GM21786 (cell line): ENCODE data around the gene BATF2.
"Not testable (repeated sequence)": the region's sequence is repeated elsewhere in the genome, so short reads cannot be mapped to it uniquely, and the experiment has no call there.

ENCODE experiments used
- ATAC-seq: cut with Tn5 transposase; IDR thresholded peaks from one replicate; pipeline ENCODE4 v1.9.1; 2021; ENCODE audit not compliant: unreplicated experiment

Gene BATF2, protein sequence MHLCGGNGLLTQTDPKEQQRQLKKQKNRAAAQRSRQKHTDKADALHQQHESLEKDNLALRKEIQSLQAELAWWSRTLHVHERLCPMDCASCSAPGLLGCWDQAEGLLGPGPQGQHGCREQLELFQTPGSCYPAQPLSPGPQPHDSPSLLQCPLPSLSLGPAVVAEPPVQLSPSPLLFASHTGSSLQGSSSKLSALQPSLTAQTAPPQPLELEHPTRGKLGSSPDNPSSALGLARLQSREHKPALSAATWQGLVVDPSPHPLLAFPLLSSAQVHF

GRCh38 chr11:64996710-64997380 lies at the start of gene BATF2:
TSS of gene BATF2 (minus strand) at chr11:64996971. CDS start at chr11:64996914, 57 bp downstream.
- ATAC-seq: no peak

- no peak for ATAC-seq
These were observed 49.0 kb upstream of the BATF2 start for GRCh38 chr11:65045728-65046127.

- no peak for ATAC-seq
These were observed 48.3 kb upstream of the BATF2 start for GRCh38 chr11:65045061-65045460.

- no peak for ATAC-seq
These were observed 47.2 kb upstream of the BATF2 start for GRCh38 chr11:65043881-65044501.

GRCh38 chr11:65042891-65043290 lies 46.1 kb upstream of the BATF2 start:
- ATAC-seq: no peak

GRCh38 chr11:65040847-65041622 lies 44.3 kb upstream of the BATF2 start, which contains the start of gene SAC3D1:
TSS of gene SAC3D1 (plus strand) at chr11:65041210. CDS start at chr11:65041293, 83 bp downstream.
- ATAC-seq: peak; percentile 89

DNA sequence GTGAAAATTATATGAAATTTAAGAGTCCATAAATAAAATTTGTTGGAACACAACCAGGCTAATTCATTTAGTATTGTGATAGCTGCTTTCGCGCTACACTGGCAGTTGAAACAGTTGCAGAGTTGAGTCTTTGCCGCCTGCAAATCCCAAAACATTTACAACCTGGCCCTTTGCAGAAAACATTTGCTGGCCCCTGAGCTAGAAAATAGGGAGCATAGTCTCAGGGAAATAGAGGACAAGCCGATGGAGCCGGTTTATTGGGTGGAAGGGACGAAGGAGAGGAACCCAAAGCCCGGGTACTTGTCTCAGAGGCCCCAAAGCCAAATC lies 43.7 kb upstream of the BATF2 start:
- ATAC-seq: no peak

GRCh38 chr11:65036931-65037330 lies 40.2 kb upstream of the BATF2 start:
- no peak for ATAC-seq

DNA sequence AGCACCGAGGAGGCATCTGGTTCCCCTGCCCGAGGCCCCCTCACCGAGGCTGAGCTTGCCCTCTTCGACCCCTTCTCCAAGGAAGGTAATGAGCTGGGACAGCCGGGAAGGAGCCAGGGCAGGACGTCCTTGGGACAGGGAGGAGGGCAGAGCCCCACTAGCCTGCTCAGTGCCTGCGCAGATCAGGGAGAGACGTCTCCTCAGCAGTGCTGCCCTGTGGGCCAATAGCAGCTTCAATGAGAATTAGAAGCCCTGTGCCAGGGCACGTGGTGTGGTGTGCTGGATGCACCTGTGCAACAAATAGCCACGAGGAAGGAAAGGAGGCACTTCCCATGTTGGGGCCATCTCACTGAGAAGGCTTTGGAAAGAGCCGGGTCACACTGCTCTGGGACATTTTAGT lies 38.8 kb upstream of the BATF2 start:
- ATAC-seq: no peak

GRCh38 chr11:65034423-65034822 lies 37.7 kb upstream of the BATF2 start:
- ATAC-seq: no peak

- no peak for ATAC-seq
These were observed 35.4 kb upstream of the BATF2 start for GRCh38 chr11:65032216-65032615.

- ATAC-seq: peak; percentile 79
These were observed 30.7 kb upstream of the BATF2 start, which contains the start of gene SNX15 for GRCh38 chr11:65027213-65028067. TSS of gene SNX15 (plus strand) at chr11:65027439. CDS start at chr11:65027538, 99 bp downstream.

DNA sequence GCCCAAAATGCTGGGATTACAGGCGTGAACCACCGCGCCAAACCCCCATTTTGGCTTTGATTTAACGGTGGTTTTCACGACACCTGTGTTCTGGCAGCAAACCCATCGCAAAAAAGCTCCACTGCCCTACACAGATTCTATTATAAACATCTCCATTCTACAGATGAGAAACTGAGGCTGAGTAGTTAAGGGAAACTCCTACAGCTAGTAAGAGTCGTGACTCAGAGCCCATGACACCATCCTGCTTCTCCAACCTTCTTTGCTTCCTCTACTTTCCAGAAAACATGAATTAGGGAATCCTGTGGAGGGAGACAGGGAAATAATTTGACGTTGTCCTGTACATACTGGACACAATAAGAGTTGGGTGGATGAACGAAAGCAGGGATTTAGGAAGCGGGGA lies 30.0 kb upstream of the BATF2 start:
- ATAC-seq: no peak

DNA sequence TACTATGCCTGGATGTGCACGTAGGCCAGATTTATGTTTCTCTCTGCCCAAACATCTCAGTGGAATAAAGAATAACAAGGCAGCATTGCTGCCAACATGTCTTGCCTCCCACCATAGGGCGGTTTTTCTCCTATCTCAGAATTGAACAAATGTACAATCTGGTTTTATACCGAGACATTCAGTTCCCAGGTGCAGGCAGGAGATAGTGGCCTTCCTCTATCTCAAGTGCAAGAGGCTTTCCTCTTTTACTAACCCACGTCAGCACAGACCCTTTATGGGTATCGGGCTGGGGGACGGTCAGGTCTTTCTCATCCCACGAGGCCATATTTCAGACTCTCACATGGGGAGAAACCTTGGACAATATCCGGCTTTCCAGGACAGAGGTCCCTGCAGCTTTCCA lies 26.7 kb upstream of the BATF2 start:
- ATAC-seq: not testable (repeated sequence)

DNA sequence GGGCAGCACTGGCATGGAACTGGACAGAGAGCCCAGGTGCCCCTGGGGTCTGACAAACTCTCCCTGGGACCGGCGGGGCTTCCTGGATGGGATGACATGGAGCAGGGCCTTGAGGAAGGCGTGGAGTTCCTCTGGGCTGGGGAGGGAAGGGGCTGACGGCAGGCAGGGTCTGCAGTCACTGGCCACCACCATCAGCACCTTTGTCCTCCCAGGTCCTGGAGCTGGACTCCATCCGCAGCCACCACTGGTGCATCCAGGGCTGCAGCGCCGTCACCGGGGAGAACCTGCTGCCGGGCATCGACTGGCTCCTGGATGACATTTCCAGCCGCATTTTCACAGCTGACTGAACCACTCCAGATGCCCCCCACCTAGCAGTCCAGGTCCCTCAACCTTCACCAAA lies 24.7 kb upstream of the BATF2 start:
- ATAC-seq: no peak

DNA sequence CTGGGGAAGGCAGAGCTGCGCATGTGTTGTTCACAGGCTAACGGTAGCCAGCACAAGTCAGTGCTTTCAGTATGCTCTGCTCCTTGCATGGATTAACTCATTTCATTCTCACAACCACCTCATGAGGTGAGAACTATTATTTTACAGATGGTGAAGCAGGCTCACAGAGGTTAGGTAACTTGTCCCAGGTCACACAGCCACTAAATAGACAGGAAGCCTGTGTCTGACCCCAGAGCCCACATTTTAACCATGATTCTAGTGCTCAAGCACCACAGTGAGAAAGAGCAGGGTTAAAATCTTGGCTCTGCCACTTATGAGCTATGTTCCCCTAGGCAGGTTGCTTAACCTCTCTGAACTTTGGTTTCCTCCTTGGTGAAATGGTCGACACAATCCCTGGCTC lies 24.2 kb upstream of the BATF2 start:
- no peak for ATAC-seq

DNA sequence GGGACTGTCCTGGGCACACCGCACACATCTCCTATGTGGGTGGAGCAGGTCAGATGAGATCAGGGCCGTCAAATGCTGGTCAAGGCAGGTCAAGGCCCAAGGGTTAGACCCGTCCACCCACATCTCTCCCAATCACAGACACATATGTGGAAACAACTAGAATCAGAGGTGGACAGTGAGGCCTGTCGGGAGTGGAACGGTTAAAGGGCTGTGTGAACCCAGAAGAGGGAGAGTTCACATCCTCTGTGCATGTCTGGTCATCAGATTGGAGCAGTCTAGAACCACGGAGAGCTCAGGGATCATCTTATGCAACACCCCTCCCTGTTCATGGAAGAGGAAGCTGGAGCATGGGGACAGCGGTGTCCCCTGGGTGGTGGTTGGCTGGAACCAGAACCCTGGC lies 23.1 kb upstream of the BATF2 start:
- ATAC-seq: no peak

DNA sequence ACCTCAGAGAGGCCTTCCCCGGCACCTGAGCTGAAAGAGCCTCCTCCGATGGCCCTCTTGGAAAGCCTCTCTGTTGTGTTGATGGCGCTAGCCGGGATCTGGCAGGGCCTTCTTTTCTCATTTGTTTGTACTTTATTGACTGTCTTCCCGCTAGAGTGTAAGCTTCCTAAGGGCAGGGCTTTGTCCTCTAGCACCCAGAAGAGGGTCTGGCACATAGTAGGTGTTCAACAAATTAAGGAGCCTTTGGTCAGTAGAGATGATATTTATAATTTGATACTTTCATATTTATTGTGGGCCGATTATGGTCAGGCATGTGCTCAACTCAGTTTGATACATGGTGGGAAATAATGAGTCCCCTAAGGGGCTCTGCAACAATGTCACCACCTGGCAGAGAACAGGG lies 21.2 kb upstream of the BATF2 start:
- no peak for ATAC-seq

DNA sequence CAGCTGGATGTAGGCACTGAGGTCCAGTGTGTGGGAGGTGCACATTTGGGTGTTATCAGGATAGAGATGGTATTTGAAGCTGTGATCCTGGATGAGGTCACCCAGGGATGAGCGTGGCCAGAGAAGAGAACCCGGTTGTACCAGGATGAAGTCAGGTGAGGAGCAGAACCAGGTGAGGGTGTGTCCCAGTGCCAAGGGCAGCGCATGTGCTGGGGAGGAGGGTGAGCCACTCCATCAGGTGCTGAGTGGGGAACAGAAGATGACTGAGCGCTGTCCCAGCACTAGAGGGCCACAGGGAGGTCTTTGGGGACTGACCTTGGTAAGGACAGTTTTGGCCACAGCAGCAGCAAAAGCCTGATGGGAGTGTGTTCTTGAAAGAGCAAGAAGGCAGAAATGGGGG lies 19.9 kb upstream of the BATF2 start:
- no peak for ATAC-seq

GRCh38 chr11:65014726-65015227 lies 18.0 kb upstream of the BATF2 start:
- ATAC-seq: no peak
